AG04450 (cell line): ENCODE data around the gene RC3H1. TPM values are rescaled to one million over a fixed set of nuclear protein-coding genes. Genes with fewer than 3 reads are reported as not detected.

Experiments
- CTCF ChIA-PET: fragments of 300-600, 350-600 bp; formaldehyde crosslinking; extraction: SDS; loops from one replicate; lab custom pipeline; 2022; ENCODE audit warnings: antibody characterized with exemption, inconsistent platforms; lab: Charles Lee
- POLR2A ChIA-PET: fragments of 350-600 bp; formaldehyde crosslinking; extraction: SDS; loops from one replicate; lab custom pipeline; 2021; ENCODE audit warnings: antibody characterized with exemption, inconsistent platforms; lab: Yijun Ruan, JAX
- DNase-seq: peaks from one replicate; pipeline ENCODE4 v3.0.0-alpha.2; 2011; ENCODE audit warnings: low read depth, low spot score
- H3K27ac ChIP-seq: one replicate; pipeline ENCODE4 v1.5.1; 2012; ENCODE audit warnings: low read depth, low read length, control low read depth
- H3K27me3 ChIP-seq: one replicate; pipeline ENCODE4 v1.6.0; 2012; ENCODE audit warnings: low read length; ENCODE audit not compliant: control insufficient read depth, insufficient read depth
- H3K4me3 ChIP-seq: 2 replicates; pipeline ENCODE4 v1.5.1; 2011; ENCODE audit warnings: mild to moderate bottlenecking, low read depth, low read length, control low read depth
- H3K9me3 ChIP-seq: 2 replicates; pipeline ENCODE4 v1.5.1; 2012; ENCODE audit warnings: low read length; ENCODE audit not compliant: control insufficient read depth, insufficient read depth
- CTCF ChIP-seq: IDR thresholded peaks from 2 replicates; pipeline ENCODE4 v1.5.1; 2011; ENCODE audit warnings: low read depth, low read length, control low read depth, inconsistent platforms
- polyA plus RNA-seq: library from polyadenylated mRNA; depleted of rRNA; stranded (reverse); fragments of >200 nt; gene quantifications from 2 replicates; pipeline ENCODE4 v1.2.3, GENCODE V29; 2011; rRNA removed
- small RNA-seq: library from RNA; depleted of rRNA; stranded (forward); fragments of <200 nt; gene quantifications from one replicate; pipeline ENCODE3, GENCODE V24; 2012; ENCODE audit warnings: low read depth; ENCODE audit not compliant: insufficient read length

RC3H1 gene
- polyA plus RNA-seq, 1 experiment: 13.9 TPM

- TF ChIP-seq CTCF: no peak
- POLR2A ChIA-PET: interaction anchor here (1.2 kb wide), 1 partner anchor 21 kb away, joined by 7 read pairs; the partner anchor contains the start of gene ZBTB37
- Histone ChIP-seq H3K4me3 (no peak overlapping the region), H3K27me3 (no peaks in the 10 kb centered on the region), H3K9me3 (no peaks in the 10 kb centered on the region), H3K27ac (no peak overlapping the region)
- no peak for DNase-seq
- CTCF ChIA-PET: no interaction called here
These were observed 133.4 kb downstream of the RC3H1 start for GRCh38 chr1:173888749-173889148.

DNA sequence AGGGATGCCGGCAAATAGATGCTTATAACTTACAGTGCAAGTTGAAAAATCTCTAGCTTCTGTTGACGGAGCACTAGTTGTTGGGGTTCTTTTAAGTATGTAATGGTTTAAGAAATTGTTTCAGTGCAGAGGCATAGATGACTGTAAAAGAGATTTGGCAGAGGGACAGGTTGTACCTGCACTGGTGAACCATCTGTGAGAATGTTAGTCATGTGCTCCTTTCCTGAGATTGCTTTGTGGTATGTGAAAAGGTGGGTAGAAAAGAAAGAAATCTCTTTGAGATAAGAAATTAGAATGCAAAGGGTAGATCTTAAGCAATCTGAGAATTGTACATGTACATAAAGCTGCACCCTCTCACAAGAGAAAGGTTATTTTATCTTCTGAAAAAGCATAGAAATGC is 134.5 kb downstream of the RC3H1 start:
- no peak for TF ChIP-seq CTCF
- Histone ChIP-seq H3K9me3 (no peaks in the 10 kb centered on the region), H3K27ac (no peak overlapping the region), H3K4me3 (no peak overlapping the region), H3K27me3 (no peaks in the 10 kb centered on the region)
- no peak for DNase-seq
- POLR2A ChIA-PET: no interaction called here
- CTCF ChIA-PET: no interaction called here

DNA sequence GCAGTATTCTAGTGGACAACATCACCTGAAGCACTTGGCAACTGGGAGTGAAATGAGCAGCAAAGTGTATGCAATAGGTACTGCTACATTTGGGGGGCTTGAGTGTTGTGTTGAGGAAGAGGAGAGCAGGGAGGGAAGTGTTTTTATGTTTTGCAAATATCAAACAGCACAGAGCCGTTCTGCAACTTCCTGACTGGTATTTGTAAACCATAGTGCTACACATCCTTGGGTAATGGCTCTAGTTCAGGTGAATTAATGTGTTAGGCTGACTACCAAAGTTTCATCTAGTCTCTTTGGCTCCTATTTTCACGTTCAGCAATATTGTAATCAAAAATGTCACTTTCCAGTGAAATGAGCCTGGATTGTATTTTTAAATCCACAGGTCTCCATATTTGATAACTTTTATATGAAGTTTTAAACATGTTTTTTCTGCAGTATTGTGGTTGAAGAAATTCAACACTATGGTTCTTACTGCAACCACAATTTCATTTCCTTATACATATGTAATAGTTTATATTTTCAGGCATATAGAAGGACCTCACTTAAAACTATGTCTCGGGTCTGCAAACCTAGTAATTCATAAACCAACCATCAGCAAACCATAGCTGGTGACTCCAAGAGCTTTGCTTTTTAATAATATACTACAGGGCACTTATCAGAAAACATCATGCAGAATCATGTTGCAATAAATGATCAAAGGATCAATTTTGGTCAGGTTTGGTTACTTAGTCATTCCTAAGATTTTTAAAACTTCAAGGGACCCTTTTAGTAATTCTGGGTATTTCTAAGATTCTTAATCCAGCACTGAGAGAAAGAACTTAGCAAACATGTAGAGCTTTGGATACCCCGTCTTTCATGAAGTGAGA is 135.2 kb downstream of the RC3H1 start:
- TF ChIP-seq CTCF: no peak
- CTCF ChIA-PET: no interaction called here
- Histone ChIP-seq H3K27ac (no peak overlapping the region), H3K9me3 (no peaks in the 10 kb centered on the region), H3K27me3 (no peaks in the 10 kb centered on the region), H3K4me3 (no peak overlapping the region)
- POLR2A ChIA-PET: no interaction called here
- no peak for DNase-seq

DNA sequence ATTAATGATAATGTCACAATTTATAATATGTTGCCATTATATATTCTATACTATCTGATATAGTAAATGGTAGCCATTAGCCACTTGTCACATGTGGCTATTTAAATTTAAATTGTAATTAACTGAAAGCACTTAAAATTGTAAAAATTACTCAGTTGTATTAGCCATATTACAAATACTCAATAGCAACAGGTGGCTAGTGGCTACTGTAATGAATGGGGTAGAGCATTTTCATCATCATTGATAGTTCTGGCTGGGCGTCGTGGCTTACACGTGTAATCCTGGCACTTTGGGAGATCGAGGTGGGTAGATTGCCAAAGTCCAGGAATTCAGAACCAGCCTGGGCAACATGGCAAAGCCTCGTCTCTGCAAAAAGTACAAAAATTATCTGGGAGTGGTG is 137.5 kb downstream of the RC3H1 start:
- no peak for TF ChIP-seq CTCF
- no peaks in the 10 kb centered on the region for H3K27me3 ChIP-seq
- H3K9me3 ChIP-seq: no peaks in the 10 kb centered on the region
- H3K27ac ChIP-seq: no peak overlapping the region
- POLR2A ChIA-PET: interaction anchor here (0.9 kb wide), 1 partner anchor 17 kb away, joined by 3 read pairs; the partner anchor contains the start of genes GAS5 and ZBTB37
- CTCF ChIA-PET: no interaction called here
- no peak overlapping the region for H3K4me3 ChIP-seq
- no peak for DNase-seq

Small RNAs within 50 kb of the gene (small RNA-seq; reads per million reads assigned to genes)
- gene RNA5SP67: not detected
- gene RNA5SP68: not detected

Other genes with a start within 250 kb of the RC3H1 start
- gene DARS2, start 197.7 kb downstream of the RC3H1 start, polyA plus RNA-seq: 20.2 and 25.1 TPM in 2 replicates
- 5.8 and 8.7 TPM in 2 replicates for gene CENPL, start 197.5 kb downstream of the RC3H1 start, polyA plus RNA-seq
- 976 and 1,191 TPM in 2 replicates for gene GAS5, start 154.4 kb downstream of the RC3H1 start, polyA plus RNA-seq
- 2.4 and 2.8 TPM in 2 replicates for gene ZBTB37, start 154.0 kb downstream of the RC3H1 start, polyA plus RNA-seq
- gene SERPINC1, start 105.0 kb downstream of the RC3H1 start, polyA plus RNA-seq: 0.09 and 0.16 TPM in 2 replicates
- 16.3 and 21.2 TPM in 2 replicates for gene RABGAP1L, start 137.2 kb upstream of the RC3H1 start, polyA plus RNA-seq